Measurements from ENCODE around the gene DNAJC21.

The DNAJC21 gene

DNA sequence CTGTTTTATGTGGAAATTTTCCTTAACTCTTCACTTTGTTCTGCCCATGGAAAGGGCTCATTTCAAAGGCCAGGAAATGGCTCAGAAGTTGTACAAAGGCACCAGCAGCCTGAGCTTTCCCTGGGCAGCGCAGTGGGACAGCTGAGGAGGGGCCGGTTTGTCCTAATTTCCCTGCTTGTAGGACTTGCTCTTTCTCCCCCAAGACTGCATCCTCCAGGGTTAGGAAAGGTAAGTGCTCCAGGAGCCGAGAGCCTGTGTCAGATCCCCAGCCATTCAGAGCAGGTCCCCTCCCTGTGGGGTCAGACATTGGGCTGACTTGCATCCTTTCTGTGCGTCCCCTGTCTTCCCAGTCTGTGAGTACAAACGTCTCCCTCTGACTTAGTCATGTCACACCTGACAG lies 74.8 kb downstream of the DNAJC21 start:
- no peaks in the 10 kb centered on the region for H3K4me1 ChIP-seq (ENCODE audit: insufficient read depth, low read length, severe bottlenecking)
- no peak overlapping the region for H3K4me2 ChIP-seq (ENCODE audit: low read length)
- no peaks in the 10 kb centered on the region for H3K9me3 ChIP-seq (ENCODE audit: low read length)

DNA sequence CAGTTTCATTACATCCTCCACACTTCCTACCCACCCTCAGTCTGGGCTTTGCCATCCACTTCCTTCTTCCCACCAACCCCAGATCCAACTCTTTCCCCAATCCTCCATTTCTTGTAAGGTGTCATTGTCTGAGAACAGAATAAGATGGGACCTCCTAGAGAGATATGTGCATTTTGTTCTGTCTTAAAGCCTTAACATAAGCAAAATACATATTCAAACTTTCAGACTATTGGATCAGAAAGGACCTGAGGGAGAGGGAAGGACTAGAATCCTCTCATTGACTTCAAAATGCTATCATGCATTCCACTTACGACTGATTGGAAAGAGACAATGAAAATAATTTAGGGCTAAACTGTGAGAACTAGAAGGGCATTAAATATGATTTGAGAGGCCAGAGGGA lies 75.4 kb downstream of the DNAJC21 start:
- Histone ChIP-seq H3K27ac (ENCODE audit: low read depth, low read length, poor library complexity, severe bottlenecking) (no peak overlapping the region), H3K36me3 (ENCODE audit: insufficient read depth, low read length) (no peaks in the 10 kb centered on the region), H3K4me1 (ENCODE audit: insufficient read depth, low read length, severe bottlenecking) (no peaks in the 10 kb centered on the region), H3K4me2 (ENCODE audit: low read length) (no peak overlapping the region), H3K4me3 (ENCODE audit: low read depth, low read length, poor library complexity, severe bottlenecking) (no peak overlapping the region), H3F3A (ENCODE audit: insufficient read depth, low read length) (no peaks in the 10 kb centered on the region), H2AFZ (ENCODE audit: low read length) (no peak overlapping the region), H3K9me2 (ENCODE audit: low read depth, low read length) (no peaks in the 10 kb centered on the region), H3K9me3 (ENCODE audit: low read length) (no peaks in the 10 kb centered on the region), H4K20me1 (ENCODE audit: insufficient read depth, low read length) (no peaks in the 10 kb centered on the region), H3K27me3 (ENCODE audit: insufficient read depth, low read length) (no peaks in the 10 kb centered on the region), H3K79me2 (ENCODE audit: insufficient read depth, low read length) (no peaks in the 10 kb centered on the region), H3K9ac (ENCODE audit: low read length) (no peak overlapping the region)
- no peak for TF ChIP-seq EZH2 (IDR thresholded peaks at IDR 0.05; ENCODE audit: borderline replicate concordance, low read length)
- TF ChIP-seq, protein P1, sequence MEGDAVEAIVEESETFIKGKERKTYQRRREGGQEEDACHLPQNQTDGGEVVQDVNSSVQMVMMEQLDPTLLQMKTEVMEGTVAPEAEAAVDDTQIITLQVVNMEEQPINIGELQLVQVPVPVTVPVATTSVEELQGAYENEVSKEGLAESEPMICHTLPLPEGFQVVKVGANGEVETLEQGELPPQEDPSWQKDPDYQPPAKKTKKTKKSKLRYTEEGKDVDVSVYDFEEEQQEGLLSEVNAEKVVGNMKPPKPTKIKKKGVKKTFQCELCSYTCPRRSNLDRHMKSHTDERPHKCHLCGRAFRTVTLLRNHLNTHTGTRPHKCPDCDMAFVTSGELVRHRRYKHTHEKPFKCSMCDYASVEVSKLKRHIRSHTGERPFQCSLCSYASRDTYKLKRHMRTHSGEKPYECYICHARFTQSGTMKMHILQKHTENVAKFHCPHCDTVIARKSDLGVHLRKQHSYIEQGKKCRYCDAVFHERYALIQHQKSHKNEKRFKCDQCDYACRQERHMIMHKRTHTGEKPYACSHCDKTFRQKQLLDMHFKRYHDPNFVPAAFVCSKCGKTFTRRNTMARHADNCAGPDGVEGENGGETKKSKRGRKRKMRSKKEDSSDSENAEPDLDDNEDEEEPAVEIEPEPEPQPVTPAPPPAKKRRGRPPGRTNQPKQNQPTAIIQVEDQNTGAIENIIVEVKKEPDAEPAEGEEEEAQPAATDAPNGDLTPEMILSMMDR (IDR thresholded peaks at IDR 0.05; ENCODE audit: low read length), result no peak

More for the DNA sequence above, 74.8 kb downstream of the DNAJC21 start:
- TF ChIP-seq EZH2 (IDR thresholded peaks at IDR 0.05; ENCODE audit: borderline replicate concordance, low read length), result no peak
- TF ChIP-seq, protein P1 (IDR thresholded peaks at IDR 0.05; ENCODE audit: low read length), result no peak
- H4K20me1 ChIP-seq (ENCODE audit: insufficient read depth, low read length), result no peaks in the 10 kb centered on the region
- no peaks in the 10 kb centered on the region for H3K27me3 ChIP-seq (ENCODE audit: insufficient read depth, low read length)
- H3K36me3 ChIP-seq (ENCODE audit: insufficient read depth, low read length), result no peaks in the 10 kb centered on the region
- H3K9ac ChIP-seq (ENCODE audit: low read length), result no peak overlapping the region
- no peaks in the 10 kb centered on the region for H3K9me2 ChIP-seq (ENCODE audit: low read depth, low read length)
- no peak overlapping the region for H3K27ac ChIP-seq (ENCODE audit: low read depth, low read length, poor library complexity, severe bottlenecking)
- no peaks in the 10 kb centered on the region for H3F3A ChIP-seq (ENCODE audit: insufficient read depth, low read length)
- H3K4me3 ChIP-seq (ENCODE audit: low read depth, low read length, poor library complexity, severe bottlenecking), result no peak overlapping the region
- no peaks in the 10 kb centered on the region for H3K79me2 ChIP-seq (ENCODE audit: insufficient read depth, low read length)
- H2AFZ ChIP-seq (ENCODE audit: low read length), result no peak overlapping the region
